Heart left ventricle (tissue), 13 donors: ENCODE data around the gene MGA.

ENCODE experiments used
- POLR2A ChIP-seq, 2 donors: fragments of 450-650 bp; IDR thresholded peaks; one replicate each; pipeline ENCODE4 v1.6.1; 2017; ENCODE audit warnings: antibody characterized with exemption in 2 of 2, mild to moderate bottlenecking in 2 of 2, moderate library complexity in 2 of 2
- TF ChIP-seq, protein P1 (sequence below), 12 donors: fragments of 200-600 bp; sonication (generic) in 4 of 12; IDR thresholded peaks; one replicate each; pipeline versions ENCODE4 v1.5.0 to v1.8.0; 2018 to 2022; ENCODE audit warnings: antibody characterized with exemption in 12 of 12, mild to moderate bottlenecking in 5 of 12
- donor health status: ischemic (EF 13 %, LVEDD 7.1; RV severe dilation, severe dysfunction).
- donor health status: DM: no; HTN: yes; CAD: no.
- donor health status: DM: no; HTN: no; CAD: no.
- donor health status: ischemic (EF 25% LVEDD 6.9; RV normal size, moderate dysfunction).
- donor health status: ischemic (EF 25% LVEDD 5.7; RV mildly dilated, moderate dysfunction).
- donor health status: ischemic (EF 35%, LVEDD 5.7; RV mildly dilated, moderate dysfunction).
- donor health status: nonischemic (EF 11% LVEDD 7.7; RV severe dilation, severe dysfunction).
- donor health status: DM: yes; HTN: yes; CAD: no.
- donor health status: PGD.
- donor health status: ischemic (EF 29% LVEDD 5.4; RV normal size, mild dysfunction).
- donor health status: nonischemic (EF 23%, LVEDD 6.1; RV moderate dilation, normal function).

DNA sequence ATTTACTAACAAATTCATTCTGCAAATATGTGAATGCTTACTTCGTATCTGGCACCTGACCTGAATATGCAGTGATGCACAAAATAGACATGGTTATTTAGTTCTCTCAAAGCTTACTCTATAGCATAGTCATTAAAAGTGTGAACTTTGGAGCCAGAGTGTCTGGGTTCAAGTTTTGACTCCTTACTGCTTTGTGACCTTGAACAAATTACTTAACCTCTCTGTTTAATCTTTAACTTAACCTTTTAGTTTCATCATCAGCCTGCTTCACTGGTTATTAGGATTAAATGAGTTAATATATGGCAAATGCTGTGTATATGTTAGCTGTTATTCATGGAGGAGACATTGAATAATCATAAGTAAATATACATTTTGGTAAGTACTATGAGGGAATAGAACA, 12.1 kb upstream of the MGA start:
- TF ChIP-seq, protein P1, sequence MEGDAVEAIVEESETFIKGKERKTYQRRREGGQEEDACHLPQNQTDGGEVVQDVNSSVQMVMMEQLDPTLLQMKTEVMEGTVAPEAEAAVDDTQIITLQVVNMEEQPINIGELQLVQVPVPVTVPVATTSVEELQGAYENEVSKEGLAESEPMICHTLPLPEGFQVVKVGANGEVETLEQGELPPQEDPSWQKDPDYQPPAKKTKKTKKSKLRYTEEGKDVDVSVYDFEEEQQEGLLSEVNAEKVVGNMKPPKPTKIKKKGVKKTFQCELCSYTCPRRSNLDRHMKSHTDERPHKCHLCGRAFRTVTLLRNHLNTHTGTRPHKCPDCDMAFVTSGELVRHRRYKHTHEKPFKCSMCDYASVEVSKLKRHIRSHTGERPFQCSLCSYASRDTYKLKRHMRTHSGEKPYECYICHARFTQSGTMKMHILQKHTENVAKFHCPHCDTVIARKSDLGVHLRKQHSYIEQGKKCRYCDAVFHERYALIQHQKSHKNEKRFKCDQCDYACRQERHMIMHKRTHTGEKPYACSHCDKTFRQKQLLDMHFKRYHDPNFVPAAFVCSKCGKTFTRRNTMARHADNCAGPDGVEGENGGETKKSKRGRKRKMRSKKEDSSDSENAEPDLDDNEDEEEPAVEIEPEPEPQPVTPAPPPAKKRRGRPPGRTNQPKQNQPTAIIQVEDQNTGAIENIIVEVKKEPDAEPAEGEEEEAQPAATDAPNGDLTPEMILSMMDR (IDR thresholded peaks at IDR 0.05) = no peak
- TF ChIP-seq POLR2A (IDR thresholded peaks at IDR 0.05) = no peak
